ENCODE results near the gene GOLGA8Q. TPM values are rescaled to one million over a fixed set of nuclear protein-coding genes. Genes with fewer than 3 reads are reported as not detected.
A peak's percentile ranks its signal among the peaks of the same experiment; 100 is the strongest.
"Not testable (repeated sequence)": the region's sequence is repeated elsewhere in the genome, so short reads cannot be mapped to it uniquely, and the experiment has no call there.

GOLGA8Q gene, protein sequence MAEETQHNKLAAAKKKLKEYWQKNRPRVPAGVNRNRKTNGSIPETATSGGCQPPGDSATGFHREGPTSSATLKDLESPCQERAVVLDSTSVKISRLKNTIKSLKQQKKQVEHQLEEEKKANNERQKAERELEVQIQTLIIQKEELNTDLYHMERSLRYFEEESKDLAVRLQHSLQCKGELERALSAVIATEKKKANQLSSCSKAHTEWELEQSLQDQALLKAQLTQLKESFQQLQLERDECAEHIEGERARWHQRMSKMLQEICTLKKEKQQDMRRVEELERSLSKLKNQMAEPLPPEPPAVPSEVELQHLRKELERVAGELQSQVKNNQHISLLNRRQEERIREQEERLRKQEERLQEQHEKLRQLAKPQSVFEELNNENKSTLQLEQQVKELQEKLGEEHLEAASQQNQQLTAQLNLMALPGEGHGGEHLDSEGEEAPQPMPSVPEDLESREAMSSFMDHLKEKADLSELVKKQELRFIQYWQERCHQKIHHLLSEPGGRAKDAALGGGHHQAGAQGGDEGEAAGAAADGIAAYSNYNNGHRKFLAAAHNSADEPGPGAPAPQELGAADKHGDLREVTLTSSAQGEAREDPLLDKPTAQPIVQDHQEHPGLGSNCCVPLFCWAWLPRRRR
- not detected for total RNA-seq

DNA sequence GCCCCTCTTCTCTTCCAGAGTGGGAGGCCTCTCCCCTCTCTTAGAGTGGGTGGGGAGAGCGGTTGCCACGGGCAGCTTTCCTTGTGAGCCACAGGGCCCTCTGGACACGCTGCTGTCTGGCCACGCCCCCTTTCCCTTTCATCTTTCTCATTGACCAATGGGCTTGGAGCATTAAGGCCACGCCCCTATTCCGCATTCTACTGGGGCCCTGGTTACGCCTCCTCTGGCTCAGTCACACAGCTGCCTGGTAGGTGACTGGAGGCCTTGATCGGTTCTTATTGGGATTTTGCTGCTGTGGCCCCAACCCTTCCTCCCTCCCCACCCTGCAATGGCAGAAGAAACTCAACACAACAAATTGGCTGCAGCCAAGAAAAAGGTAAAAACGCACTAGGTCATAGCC is at the start of gene GOLGA8Q:
Gene GOLGA8Q (plus strand): TSS at position 301 of the 400 bp plus-strand sequence. CDS start 28 bp downstream, at position 329.
- intact Hi-C loops (cut with DNase I); H3K4me3 ChIP-seq; H3K27ac ChIP-seq; H3K9me3 ChIP-seq; H3K27me3 ChIP-seq; H3K4me1 ChIP-seq; DNase-seq (ENCODE audit: low spot score in 2 of 2); H3K36me3 ChIP-seq: not testable (repeated sequence)

- H3K27me3 ChIP-seq; H3K9me3 ChIP-seq; intact Hi-C loops (cut with DNase I); H3K36me3 ChIP-seq; DNase-seq (ENCODE audit: low spot score in 2 of 2); H3K27ac ChIP-seq; H3K4me1 ChIP-seq; H3K4me3 ChIP-seq: not testable (repeated sequence)
Observed at GRCh38 chr15:30502904-30503781, 48.7 kb upstream of the GOLGA8Q start.

DNA sequence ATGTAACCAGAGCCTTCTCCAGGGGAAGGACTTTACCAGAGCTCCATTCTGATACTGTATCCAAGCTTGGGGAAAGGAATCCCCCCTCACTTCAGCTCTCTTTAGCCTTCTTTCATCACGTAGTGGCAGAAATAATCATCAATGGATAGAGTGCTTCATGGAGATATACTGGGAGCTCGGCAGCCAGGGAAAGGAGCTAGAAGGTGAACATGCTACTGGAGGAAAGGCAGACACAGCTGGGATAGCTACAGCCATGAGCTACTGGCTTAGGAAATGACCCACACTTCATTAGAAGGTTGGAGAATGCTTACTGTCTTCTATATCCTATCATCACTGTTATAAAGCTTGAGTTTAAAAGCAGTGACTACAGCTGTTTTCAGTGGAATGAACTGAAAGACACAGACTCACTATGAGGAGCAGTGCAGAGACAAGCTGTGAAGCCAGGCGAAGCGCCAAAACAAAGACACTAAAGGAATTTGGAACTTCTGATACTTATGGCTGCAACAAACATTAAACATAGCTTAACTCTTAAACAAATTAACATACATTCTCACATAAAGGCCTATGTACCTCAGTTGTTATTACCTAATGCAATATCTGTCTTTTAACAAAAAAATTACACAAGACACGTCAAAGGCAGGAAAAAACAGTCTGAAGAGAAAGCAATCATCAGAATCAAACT is 47.5 kb upstream of the GOLGA8Q start:
- H3K4me3 ChIP-seq = not testable (repeated sequence)

GRCh38 chr15:30514545-30514944 is 37.3 kb upstream of the GOLGA8Q start:
- H3K9me3 ChIP-seq; H3K4me1 ChIP-seq; H3K4me3 ChIP-seq; H3K36me3 ChIP-seq; H3K27ac ChIP-seq; intact Hi-C loops (cut with DNase I); H3K27me3 ChIP-seq; DNase-seq (ENCODE audit: low spot score in 2 of 2): not testable (repeated sequence)

More for the DNA sequence above, 47.5 kb upstream of the GOLGA8Q start:
- H3K27ac ChIP-seq; H3K36me3 ChIP-seq; H3K9me3 ChIP-seq; DNase-seq (ENCODE audit: low spot score in 2 of 2); intact Hi-C loops (cut with DNase I); H3K27me3 ChIP-seq; H3K4me1 ChIP-seq: not testable (repeated sequence)

DNA sequence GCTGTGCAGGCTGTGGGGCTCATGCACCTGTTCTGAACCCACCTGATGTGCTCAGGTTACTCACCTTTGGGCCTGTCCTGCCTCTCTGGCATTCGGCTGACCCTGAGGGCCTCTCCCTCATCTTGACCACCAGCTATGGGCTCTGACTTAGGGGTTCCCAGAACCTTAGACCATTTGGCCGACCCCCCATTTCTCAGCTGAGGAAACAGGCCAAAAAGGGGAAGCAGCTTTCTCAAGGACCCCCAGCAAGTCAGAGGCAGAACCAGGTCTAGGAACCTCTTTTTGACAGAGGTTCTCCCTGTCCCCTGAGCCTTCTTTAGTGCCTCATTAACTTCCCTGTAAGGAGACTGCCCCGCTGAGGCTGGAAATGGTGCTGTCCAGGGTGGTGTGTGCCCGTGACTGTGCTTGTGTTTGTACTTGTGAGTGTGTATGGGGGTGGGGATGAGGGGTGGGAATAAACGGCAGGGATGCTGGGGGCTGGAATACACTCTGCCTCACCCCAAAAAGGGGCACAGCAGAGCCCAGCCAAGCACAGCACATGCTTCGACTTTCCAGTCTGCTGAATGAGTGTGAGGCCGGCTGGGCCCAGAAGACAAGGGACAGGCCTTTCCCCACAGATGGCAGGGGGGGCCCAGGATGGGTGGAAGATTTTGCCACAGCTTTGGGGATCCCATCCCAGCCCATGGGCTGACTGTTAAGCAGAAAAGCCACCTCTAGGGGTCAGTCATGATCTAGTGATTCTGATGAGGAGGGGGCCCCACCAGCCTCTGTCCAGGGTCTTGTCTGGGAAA is 28.2 kb upstream of the GOLGA8Q start:
- H3K36me3 ChIP-seq; H3K27me3 ChIP-seq; H3K27ac ChIP-seq; H3K4me3 ChIP-seq; intact Hi-C loops (cut with DNase I); H3K9me3 ChIP-seq; H3K4me1 ChIP-seq: not testable (repeated sequence)
- peak in 1 of 2 donors; percentile 51 for DNase-seq (ENCODE audit: low spot score in 2 of 2)

GRCh38 chr15:30525912-30526311 is 25.9 kb upstream of the GOLGA8Q start:
- H3K4me1 ChIP-seq; H3K4me3 ChIP-seq; intact Hi-C loops (cut with DNase I); H3K9me3 ChIP-seq; H3K36me3 ChIP-seq; H3K27ac ChIP-seq; H3K27me3 ChIP-seq: not testable (repeated sequence)
- DNase-seq (ENCODE audit: low spot score in 2 of 2) = peak in 1 of 2 donors; percentile 37

- DNase-seq (ENCODE audit: low spot score in 2 of 2); H3K27ac ChIP-seq: not testable (repeated sequence)
Observed at GRCh38 chr15:30529049-30529448, 22.8 kb upstream of the GOLGA8Q start.

DNA sequence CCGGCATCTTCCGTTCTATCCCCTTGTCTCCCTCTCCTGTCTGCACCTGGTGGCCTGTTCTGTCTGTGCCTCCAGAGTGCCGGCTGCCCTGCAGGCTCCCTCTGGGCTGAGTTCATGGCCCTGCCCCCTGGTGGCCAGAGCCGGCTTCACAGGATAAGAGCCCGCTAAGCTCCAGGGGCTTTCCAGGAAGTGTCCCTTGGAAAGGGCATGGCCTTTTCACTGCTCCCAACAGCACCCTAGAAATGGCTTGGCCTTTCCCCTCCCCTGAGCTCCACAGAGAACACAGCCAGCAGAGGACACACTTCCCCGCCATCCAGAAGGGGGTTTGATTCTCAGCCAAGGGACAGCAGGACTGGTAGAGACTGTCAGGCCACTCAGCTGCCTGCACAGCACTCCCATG is 15.1 kb downstream of the GOLGA8Q start:
- H3K27ac ChIP-seq; H3K4me3 ChIP-seq; H3K27me3 ChIP-seq; H3K9me3 ChIP-seq; H3K4me1 ChIP-seq; intact Hi-C loops (cut with DNase I); H3K36me3 ChIP-seq: not testable (repeated sequence)
- peak; percentile 28 to 39 (median 29) for TF ChIP-seq CTCF (IDR thresholded peaks at IDR 0.05)
- peak in 1 of 2 donors; percentile 58 for DNase-seq (ENCODE audit: low spot score in 2 of 2)

More at GRCh38 chr15:30529049-30529448, 22.8 kb upstream of the GOLGA8Q start:
- H3K9me3 ChIP-seq; intact Hi-C loops (cut with DNase I); H3K36me3 ChIP-seq; H3K4me3 ChIP-seq; H3K27me3 ChIP-seq; H3K4me1 ChIP-seq: not testable (repeated sequence)

DNA sequence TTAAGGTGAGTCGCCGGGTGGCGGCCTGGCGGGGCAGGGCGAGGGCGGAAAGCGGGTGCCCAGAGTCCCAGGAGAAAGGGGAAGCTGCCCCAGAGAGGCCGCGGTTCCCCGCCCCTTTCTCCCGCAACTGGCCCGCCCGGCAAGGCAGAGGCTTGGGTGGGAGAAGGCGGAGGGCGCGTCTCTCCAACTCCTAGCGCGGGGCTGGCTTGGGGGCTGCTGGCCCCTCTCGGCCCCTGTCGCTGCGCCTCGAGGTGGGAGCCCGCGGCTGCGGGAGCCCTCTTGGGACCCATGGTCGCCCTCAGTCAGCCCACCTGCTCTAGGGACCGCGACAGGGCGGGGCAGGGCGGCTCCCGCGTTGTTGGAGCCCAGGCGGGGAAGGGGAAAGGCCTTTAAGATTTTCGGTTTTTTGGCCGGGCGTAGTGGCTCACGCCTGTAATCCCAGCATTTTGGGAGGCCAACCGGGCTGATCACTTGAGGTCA is 21.2 kb downstream of the GOLGA8Q start:
- H3K9me3 ChIP-seq; H3K27ac ChIP-seq; H3K4me1 ChIP-seq; H3K36me3 ChIP-seq; H3K27me3 ChIP-seq; DNase-seq (ENCODE audit: low spot score in 2 of 2); intact Hi-C loops (cut with DNase I): not testable (repeated sequence)
- peak overlapping the region in 1 of 2 donors; percentile 63 for H3K4me3 ChIP-seq

GRCh38 chr15:30579394-30579970 is 27.6 kb downstream of the GOLGA8Q start:
- H3K36me3 ChIP-seq; intact Hi-C loops (cut with DNase I); H3K4me1 ChIP-seq; H3K4me3 ChIP-seq; DNase-seq (ENCODE audit: low spot score in 2 of 2); H3K27ac ChIP-seq; H3K9me3 ChIP-seq; H3K27me3 ChIP-seq: not testable (repeated sequence)

- H3K27ac ChIP-seq; DNase-seq (ENCODE audit: low spot score in 2 of 2); H3K36me3 ChIP-seq; H3K27me3 ChIP-seq; H3K4me3 ChIP-seq; intact Hi-C loops (cut with DNase I); H3K4me1 ChIP-seq; H3K9me3 ChIP-seq: not testable (repeated sequence)
Observed at GRCh38 chr15:30580716-30581115, 28.9 kb downstream of the GOLGA8Q start.
